G401.6 (cell line): ENCODE results near the gene MYOZ1.
"Not testable (repeated sequence)": the region's sequence is repeated elsewhere in the genome, so short reads cannot be mapped to it uniquely, and the experiment has no call there.

ENCODE experiments used
- FAIRE-seq: peaks from 2 replicates; lab custom pipeline; 2012; peaks lifted over from hg19 to GRCh38; lab: Jason Lieb, UNC

MYOZ1 gene

DNA sequence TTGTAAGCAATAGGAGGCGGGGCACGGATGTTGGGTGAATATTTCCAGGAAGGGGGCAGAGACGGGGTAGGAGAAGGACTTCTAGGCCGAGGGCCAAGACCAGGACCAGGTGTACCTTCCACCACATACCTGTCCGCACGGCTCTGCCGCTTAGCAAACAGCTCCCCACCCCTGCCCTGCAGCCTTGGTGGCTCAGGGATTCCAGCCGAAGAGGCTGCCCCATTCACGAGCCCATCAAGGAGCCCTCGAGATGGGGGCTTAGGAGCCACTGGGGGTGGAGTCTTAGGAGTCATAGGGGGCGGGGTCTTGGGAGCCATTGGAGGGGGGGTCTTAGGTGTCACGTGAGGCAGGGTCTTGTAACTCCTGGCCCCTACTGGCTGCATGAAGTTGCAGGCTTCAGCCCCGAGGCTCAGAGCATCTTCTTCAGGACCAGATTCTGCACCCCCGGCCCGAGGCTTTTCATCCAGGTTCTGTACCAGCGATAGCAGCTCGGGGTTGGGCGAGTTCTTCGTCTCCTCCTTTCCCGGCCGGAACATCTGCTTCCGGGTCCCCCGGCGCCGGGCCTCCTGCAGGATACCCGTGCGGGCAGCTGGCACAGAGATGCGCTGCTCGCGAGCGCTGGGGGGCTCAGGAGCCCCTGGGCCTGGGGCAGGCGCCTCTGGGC is 6.1 kb upstream of the MYOZ1 start:
- no peak for FAIRE-seq

DNA sequence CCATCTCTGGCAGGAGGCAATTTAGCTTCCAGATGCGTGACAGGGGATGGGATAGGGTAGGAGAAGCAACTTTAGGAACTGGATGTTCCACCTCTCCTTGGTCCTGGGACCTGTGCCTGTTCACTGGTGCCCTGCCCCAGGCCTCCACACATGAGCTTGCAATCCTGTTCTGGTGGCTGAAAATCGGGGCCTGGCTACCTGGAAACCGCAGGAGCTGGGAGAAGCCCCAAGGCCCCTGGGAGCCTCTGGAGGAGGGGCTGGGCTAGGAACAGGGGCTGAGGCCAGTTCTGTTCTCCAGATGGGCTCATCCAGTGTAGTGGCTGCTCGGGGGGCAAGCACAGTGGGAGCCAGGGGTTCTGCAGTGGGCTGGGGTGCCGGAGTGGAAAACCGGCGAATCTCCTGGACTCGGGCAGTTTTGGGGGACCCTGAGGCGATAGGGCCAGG is 5.3 kb upstream of the MYOZ1 start:
- FAIRE-seq = no peak

DNA sequence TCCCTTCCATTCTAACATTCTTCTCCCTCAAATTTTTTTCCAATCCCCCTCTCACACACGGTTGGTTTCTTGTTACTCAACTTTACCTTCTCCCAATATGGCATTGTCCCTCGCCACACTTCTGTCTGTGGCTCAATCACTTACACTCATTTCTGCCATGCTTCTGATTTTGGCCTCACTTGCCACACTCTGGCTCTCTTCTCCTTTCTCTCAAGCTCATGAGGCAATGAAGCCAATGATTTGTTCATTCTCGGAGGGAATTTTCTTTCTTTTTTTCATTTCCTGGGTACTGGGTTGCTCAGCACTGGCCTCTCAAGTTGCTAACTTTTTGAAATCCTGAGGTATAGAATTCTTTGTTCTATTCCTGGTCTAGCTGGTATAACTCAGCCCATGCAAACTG is 4.0 kb upstream of the MYOZ1 start:
- FAIRE-seq = no peak

DNA sequence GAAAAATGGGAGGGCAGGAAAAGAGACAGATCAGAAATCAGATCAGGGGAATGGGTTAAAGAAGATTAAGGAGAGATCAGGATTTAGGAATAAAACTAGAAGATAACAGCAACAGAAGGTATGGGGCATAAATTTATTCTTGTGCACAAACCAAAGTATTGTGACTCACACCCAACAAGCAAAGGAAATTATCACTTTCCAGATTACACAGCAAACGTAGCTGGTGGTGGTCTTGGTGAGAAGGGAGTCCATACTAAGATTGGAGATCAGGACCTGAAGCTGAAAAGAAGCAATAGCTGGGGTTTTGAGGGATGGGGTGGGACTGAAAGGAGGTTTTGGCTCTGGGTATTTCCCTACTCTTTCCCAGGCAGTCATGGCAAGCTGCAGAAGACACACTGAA is 3.5 kb upstream of the MYOZ1 start:
- FAIRE-seq = no peak

DNA sequence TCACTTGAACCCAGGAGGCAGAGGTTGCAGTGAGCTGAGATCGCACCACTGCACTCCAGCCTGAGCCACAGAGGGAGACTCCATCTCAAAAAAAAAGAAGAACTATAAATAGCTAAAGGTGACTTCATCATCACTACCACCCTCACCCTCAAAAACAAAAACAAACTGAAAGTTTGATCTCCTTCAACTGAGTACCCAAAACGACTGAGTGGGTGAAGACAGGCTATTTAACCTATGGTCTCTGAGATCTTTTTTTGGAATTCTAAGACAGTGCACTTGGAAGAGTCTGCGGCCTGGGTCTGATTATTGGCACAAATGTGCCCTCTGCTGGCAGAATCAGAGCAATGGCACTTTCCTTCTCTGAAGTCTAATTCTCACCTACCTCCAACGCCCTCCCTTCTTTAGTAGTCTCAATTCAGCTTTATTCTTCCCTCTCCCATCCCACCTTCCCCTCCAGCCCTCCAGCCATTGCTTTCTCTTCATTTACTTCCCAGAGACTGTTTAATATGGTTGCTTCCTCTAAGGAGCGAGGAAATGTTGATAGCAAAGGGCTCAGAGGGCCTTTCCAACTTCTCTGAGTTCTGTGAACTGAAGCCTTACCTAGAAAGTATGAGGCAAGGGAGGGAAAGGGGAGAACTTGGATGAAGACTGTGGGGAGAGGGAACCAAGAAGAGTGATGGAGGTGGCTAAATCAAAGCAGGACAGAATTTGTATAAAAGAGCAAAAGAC is 2.9 kb upstream of the MYOZ1 start:
- peak; percentile 53 for FAIRE-seq

DNA sequence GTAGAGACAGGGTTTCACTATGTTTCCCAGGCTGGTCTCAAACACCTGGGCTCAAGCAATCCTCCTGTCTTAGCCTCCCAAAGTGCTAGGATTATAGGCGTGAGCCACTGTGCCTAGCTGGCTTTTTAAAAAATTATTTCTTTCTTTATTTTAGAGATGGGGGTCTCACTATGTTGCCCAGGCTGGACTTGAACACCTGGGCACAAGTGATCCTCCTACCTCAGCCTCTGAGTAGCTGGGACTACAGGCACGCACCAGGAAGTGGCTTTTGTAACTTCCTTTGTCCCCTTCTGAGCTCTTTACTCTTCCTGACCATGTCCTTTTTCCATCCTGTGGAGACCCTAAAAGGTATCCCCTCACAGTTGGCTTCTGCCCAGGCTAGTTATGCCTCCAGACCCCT is 2.1 kb upstream of the MYOZ1 start:
- FAIRE-seq = no peak

DNA sequence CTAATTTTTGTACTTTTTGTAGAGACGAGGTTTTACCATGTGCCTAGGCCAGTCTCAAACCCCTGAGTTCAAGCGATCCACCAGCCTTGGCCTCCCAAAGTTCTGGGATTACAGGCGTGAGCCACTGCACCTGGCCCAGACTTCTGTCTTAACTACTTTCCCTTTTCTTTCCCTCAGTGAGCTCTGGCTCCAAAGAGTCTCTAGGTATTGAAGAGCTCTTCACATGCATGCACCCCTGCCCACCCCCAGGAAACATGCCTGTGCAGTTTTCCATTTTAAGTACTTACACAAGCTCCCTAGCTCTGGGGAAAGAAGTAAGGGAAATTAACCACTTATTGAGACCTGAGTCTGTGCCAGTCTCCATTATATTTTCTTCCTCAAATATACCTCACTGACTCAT is 2.0 kb downstream of the MYOZ1 start:
- FAIRE-seq = no peak

DNA sequence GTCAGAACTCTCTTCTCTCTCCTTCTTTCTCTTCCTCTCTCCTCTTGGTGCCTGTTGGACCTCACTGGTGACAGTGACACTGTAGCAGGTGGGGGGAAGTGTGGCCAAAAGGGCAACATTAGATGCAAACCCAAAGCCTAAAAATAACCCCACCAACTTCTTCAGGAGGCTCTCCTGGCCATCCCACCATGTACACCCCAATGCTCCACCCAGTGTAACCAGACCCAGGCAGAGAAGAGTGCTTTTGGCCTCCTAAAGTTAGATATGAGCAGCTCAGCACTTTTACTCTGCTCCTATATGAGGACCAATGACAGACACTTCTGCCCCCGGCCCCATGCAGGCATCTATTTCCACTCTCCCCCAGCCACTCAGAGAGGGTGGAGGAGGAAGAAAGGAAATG is 5.5 kb downstream of the MYOZ1 start:
- no peak for FAIRE-seq

DNA sequence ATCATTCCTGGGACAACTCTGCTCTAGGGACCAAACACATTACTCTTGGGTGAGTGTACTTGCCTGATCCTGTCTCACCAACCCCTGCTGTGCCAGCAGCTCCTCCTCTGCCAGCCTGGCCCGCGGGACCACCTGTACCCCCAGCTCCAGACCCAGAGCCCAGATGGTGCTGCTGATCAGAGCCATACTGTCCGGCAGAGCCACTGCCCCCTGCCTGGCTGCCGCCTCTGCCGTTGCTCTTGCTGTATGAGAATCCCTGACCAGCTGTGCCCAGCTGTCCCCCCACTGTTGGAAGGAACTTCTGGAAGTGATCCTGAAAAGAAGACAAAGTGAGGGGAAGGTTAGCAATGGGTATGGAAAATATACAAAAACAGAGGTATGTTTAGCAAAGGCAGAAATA is 6.9 kb downstream of the MYOZ1 start:
- no peak for FAIRE-seq

DNA sequence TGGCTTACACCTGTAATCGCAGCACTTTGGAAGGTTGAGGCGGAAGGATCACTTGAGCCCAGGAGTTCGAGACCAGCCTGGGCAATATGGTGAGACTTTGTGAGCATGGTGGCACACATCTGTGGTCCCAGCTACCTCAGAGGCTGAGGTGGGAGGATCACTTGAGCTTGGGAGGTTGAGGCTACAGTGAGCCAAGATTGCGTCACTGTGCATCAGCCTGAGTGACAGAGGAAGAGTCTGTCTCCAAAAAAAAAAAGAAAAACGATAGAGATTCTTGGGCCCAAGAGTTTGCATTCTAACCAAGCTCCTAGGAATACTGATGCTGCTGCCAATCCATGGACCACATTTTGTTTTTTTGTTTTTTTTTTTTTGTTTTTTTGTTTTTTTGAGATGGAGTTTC is 12.1 kb downstream of the MYOZ1 start:
- no peak for FAIRE-seq

DNA sequence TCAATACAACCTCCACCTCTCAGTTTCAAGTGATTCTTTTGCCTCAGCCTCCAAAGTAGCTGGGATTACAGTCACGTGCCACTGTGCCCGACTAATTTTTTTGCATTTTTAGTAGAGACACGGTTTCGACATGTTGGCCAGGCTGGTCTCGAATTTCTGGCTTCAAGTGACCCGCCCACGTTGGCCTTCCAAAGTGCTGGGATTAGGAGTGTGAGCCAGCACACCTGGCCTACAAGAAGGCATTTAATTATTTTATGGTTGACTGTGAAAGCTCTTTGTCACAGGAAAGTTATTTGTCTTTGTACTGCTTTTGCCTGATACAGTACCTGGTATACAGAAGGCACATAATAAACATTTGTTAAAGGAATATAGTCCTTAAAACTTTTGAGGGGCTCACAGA is 12.9 kb downstream of the MYOZ1 start:
- FAIRE-seq = no peak

DNA sequence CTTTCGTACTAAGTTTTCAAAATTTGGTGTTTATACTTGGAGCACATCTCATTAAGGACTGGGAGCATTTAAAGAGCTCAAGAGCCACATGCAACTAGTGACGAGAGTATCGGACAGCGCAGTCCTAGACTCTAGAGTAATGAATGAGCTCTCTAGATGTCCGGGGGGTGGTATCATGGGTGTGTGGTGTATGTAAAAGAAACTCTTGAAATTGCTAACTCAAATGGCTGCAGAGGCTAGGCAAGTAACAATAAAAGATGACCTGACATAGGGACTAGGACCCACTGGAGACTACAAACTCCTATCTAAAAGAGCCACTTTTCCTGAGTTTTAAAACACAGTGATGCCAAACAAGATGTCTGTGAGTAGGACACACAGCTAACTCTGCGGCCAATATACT is 14.0 kb downstream of the MYOZ1 start:
- FAIRE-seq = no peak

DNA sequence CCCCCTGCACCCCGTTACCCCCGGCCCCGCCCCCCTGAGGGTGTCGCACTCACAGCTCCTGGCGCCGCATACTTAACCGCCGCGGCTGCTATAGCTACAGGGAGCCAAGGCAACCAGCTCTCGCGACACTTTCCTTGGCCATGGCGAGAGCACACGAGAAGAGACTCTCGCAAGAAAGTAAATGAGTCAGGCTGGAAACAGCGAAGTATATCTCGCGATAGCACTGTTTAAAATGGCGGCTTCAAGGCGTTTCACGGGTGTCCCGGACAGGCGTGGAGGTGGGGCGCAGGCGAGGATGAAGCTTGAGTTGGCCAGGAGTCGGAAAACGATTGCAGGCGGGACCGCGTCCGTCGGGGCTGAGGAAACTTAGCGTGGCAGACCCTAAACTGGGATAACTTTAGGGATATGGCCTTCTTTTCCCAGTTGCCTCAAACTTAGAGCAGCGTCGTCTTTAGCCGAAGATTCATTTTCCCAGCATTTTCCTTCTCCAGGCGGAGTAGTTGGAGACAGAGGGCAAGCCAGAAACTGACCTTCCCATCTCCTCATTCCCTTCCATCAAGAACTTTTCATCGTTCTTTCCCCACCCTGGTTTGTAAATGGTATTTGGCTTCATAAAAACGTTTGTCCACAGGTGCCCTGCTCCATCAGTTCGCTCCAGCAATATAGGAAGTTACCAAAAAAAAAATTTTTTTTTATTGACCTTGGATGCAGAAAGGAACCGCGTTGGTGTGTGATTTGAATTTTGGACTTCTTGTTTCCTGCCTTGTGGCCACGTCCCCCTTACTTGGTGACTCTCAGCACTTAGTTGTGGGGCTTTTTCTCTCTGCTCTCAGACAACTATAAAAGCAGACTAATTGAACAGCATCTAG is 15.2 kb downstream of the MYOZ1 start:
- FAIRE-seq = peak; percentile 93

DNA sequence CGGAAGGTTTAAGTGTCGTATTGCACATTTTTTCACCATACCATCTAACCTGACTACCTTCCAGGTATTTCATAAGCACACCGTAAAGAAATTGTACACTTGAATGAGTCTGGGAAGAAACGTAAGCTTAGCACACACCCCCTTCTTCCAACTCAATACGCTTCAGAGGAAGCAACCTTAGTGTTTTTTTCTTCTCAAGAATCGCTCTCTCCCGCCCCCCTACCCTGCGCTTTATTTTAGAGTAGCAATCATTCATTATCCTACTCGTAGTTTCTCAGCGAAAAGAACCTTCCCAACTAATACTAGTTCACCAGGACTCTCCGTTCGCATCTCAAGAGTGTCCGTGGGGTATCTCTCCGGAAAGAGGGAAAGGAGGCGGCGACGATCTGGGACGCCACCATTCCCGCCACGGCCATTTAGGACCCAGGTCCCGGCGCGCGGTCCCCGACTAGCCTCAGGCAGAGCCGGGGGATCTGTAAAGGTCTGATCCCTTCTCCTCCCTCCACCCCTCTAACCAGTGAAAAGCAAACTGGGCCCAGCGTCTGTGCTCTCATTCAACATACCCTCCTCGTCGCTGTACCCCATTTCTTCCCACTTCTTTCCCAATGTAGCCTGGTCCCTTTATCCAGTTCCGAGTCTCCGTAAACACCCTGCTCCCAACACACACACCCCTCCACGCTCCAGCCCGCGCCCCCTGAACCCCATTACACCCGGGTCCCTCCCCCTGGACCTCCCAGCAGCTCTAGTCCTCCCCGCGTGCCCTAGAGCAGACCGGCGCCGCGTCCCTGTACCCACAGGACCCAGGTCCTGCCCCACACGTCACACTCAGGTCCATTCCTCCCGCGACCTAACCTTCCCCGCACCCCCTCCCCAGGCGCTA is 16.0 kb downstream of the MYOZ1 start:
- FAIRE-seq = no peak

DNA sequence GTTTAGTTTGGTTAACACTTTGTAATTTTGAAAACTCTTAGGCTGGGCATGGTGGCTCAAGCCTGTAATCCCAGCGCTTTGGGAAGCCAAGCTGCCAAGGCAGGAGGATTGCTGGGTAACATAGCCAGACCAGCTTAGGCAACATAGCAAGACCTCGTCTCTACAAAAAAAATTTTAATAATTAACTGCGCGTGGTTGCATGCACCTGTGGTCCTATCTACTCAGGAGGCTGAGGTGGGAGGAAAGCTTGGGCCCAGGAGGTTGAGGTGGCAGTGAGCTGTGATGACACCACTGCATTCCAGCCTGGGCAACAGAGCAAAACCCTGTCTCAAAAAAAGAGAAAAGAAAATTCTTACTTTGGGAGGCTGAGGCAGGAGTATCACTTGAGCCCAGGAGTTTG is 18.2 kb downstream of the MYOZ1 start:
- FAIRE-seq = no peak

DNA sequence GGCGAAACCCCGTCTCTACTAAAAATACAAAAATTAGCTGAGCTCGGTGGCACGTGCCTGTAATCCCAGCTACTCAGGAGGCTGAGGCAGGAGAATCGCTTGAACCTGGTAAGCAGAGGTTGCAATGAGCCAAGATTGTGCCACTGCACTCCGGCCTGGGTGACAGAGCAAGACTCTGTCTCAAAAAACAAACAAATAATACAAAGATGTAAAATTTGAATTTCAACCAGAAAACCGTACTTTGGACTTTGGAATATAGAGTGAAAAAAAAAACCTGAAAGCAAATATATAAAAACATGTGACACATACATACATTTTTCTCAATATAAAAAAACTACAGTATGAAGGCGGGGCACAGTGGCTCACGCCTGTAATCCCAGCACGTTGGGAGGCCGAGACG is 20.3 kb downstream of the MYOZ1 start:
- FAIRE-seq = not testable (repeated sequence)

DNA sequence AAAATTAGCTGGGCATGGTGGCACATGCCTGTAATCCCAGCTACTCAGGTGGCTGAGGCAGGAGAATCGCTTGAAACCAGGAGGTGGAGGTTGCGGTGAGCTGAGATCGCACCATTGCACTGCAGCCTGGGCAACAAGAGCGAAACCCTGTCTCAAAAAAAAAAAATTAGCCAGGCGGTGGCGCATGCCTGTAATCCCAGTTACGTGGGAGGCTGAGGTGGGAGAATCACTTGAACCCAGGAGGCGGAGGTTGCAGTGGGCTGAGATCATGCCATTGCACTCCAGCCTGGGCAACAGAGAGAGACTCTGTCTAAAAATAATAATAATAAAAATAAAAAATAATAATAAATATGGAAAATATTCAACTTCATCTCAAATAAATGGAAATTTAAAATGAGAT is 24.1 kb downstream of the MYOZ1 start:
- not testable (repeated sequence) for FAIRE-seq

DNA sequence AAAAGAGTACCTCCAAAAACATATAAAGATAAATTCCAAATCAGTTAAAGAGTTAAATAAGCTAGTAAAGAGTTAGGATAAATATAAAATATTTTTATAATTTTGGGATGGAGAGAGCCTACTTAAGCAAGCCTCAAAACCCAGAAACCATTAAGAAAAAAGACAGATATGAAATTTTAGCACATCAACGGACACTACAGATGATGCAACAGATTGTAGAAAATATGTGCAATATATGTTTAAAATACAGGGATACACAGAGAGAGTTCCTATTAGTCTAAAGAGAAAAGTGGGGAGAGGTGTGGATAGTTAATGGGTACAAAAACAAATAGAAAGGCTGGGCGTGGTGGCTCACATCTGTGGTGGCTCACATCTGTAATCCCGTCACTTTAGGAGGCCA is 26.6 kb downstream of the MYOZ1 start:
- FAIRE-seq = no peak

DNA sequence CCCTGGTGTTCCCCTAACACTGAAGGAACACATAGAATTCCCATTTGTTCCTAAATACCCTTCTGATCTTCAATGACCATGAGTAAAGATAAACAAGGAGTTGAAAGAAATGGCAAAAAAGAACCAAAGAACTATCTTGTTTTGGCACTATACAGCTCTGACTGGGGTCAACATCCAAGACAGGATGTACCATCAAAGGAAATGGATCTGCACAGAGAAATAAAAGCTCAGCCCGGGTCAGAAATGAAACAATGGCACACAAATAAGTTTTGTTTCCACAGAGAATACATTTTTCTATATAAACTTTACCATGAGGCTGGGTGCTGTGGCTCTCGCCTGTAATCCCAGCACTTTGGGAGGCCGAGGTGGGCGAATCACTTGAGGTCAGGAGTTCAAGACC is 32.2 kb downstream of the MYOZ1 start:
- no peak for FAIRE-seq

DNA sequence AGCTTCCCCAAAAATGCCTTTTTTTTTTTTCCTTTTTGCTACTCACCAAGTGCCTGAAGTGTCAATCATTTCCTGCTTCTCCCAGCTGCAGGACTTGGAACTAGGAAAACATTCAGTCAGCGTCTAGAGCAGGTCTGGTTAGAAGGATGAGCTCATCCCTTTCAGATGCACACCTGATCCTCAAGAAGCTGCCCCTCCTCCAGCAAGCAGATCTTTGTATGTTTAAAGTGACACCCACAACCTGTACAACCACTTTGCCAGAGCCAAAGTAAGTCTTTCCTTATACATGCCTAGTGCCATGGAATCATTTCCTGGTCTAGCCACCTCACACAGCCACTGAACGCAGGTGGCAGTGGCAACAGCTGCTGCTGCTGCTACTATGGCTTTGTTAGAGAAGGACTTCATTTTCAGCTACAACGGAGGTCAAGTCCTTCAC is 39.8 kb downstream of the MYOZ1 start:
- no peak for FAIRE-seq

DNA sequence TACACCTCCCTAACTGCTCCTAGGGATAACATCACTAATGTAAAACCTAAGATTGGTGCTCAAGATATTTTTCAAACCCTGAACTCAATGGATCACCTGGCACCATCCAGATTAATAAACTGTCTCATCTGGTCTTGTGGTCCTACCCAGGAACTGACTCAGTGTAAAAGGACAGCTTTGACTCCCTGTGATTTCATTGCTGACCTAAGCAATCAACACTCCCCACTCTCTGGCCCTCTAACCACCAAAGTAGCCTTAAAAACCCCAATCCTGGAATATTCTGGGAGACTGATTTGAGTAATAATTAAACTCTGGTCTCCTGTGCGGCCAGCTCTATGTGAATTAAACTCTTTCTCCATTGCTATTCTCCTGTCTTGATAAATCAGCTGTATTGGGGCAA is 43.9 kb downstream of the MYOZ1 start:
- FAIRE-seq = no peak

DNA sequence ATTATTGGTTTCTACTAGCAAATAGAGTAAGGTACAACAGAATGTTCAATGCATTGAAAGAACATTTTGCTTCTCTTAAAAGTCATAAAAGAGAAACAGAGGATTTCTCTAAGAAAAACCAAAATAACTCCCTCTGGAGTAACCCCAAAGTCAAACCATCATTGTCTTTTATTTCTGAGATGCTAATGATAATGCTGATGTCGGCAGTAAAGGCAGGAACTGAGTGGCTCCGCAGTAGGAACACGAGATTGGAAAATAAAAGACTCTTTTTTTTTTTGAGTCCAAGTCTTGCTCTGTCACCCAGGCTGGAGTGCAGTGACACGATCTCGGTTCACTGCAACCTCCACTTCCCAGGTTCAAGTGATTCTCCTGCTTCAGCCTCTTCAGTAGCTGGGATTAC is 47.5 kb downstream of the MYOZ1 start:
- FAIRE-seq = no peak
